ENCODE measurements around the gene ALDH1A2.
"Not testable (repeated sequence)": the region's sequence is repeated elsewhere in the genome, so short reads cannot be mapped to it uniquely, and the experiment has no call there.

ALDH1A2 gene

GRCh38 chr15:58065445-58066041, at the start of gene ALDH1A2:
Gene ALDH1A2, minus strand, starts transcription at chr15:58065711. Its CDS starts 61 bp downstream, at chr15:58065650.
- no peak for DNase-seq

DNA sequence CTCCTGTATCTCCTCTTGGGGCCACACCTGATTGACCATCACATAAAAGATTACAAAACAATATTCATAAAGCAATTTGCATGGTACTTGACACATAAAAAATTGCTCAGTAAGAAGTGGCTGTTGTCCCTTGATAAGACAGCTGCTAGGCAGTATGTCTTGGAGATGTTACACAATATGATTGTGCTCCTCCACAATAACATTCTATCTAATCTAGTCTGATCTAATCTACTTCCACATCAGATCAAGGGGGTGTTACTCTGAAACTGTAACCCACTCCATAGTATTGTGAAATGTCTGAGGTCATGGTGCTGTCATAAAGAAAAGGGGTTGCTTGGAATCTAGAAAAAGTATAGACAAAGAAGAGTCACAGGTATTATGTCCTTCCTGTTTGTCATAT, 49.3 kb upstream of the ALDH1A2 start:
- DNase-seq: no peak

GRCh38 chr15:58114388-58114787, 48.9 kb upstream of the ALDH1A2 start:
- no peak for DNase-seq

GRCh38 chr15:58113358-58113757, 47.8 kb upstream of the ALDH1A2 start:
- DNase-seq: not testable (repeated sequence)

- no peak for DNase-seq
These were observed 46.2 kb upstream of the ALDH1A2 start for GRCh38 chr15:58111718-58112104.

DNA sequence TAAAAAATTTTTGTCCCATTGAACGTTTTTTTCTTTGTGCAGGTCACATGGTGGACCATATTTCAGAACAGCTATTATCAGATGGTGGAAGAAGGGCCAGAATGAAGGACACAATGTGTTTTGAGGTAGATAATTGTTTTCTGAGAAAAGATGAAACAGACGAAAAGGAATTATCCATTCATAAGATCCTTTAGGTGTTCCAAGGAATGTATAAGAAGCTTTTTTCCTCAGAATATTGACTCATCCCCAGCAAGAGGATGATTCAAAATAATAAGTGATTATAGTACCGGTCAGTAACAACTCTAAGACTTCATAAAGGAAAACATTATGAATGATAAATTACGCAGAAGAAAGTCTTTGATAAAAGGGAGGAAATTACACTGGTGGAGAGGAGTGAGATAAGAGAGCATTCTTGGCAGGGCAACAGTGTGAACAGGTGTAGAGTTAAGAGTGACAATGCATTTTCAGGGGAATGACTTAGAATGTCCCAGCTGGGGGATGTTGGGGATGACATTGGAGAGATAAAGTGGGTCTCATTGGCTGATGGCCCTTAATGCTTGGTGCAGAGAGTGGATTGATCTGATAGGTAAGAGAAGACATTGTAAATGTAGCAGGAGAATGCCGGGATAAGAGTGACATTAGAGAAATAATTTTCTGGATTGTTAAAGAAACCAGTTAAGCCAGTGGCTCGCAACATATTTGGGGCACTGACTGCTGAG, 45.6 kb upstream of the ALDH1A2 start:
- no peak for DNase-seq

GRCh38 chr15:58109419-58109818, 43.9 kb upstream of the ALDH1A2 start:
- DNase-seq: no peak

- DNase-seq: no peak
These were observed 42.6 kb upstream of the ALDH1A2 start for GRCh38 chr15:58108117-58108516.

- DNase-seq: no peak
These were observed 38.0 kb upstream of the ALDH1A2 start for GRCh38 chr15:58103482-58103881.

- DNase-seq: no peak
These were observed 31.1 kb upstream of the ALDH1A2 start for GRCh38 chr15:58096529-58097084.

GRCh38 chr15:58095415-58095814, 29.9 kb upstream of the ALDH1A2 start:
- no peak for DNase-seq

- no peak for DNase-seq
These were observed 22.4 kb upstream of the ALDH1A2 start for GRCh38 chr15:58087871-58088270.

- DNase-seq: no peak
These were observed 21.0 kb upstream of the ALDH1A2 start for GRCh38 chr15:58086491-58086890.

DNA sequence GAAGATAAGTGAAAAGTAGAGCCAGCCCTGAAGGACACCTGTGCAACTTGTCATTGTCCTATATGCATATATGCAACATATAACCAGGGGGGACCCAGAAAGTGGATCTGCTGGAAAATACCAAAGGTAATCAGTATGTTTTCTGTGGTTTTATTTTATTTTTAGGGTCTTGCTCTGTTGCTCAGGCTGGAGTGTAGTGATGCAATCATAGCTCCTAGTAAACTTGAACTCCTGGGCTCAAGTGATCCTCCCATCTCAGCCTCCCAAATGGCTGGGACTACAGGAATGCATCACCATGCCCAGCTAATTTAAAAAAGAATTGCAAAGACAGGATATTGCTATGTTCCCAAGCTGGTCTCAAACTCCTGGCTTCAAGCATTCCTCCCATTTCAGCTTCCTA, 18.0 kb upstream of the ALDH1A2 start:
- no peak for DNase-seq

DNA sequence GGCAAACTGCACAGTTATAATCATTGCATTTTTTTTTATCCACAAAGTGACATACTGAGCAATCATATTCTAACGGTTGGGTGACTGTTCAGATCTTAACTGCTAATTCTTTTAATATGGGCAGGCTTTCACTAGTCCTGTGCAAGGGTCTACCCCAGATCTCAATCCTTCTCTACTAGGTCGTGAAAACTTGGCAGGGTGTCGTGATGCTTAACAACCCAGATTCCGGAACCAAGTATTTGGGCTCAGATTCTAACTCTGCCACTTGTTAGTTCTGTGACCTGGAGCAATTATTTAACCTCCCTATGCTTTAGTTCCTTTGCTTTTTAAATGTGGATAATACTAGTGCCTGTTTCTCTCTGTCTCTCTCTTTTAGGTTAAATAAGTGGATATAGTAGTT, 16.4 kb upstream of the ALDH1A2 start:
- no peak for DNase-seq

GRCh38 chr15:58081456-58081855, 15.9 kb upstream of the ALDH1A2 start:
- DNase-seq: no peak

- DNase-seq: not testable (repeated sequence)
These were observed 15.4 kb upstream of the ALDH1A2 start for GRCh38 chr15:58080959-58081358.

DNA sequence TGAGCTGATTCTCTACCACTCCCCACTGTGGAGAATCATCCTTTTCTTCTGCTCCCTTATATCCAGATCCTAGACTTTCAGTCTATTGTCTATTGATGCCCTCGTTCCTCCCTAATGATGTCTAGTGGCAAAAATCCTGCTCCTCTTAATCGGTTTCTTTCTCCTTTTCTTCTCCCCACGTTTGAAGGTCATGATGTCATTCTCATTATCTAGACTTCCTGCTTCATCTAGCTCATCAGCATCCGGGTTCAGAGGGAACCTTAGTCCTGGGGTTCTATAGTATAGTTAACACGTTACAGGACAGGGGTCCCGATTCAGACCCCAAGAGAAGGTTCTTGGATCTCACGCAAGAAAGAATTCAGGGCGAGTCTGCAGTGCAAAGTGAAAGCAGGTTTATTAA, 14.9 kb upstream of the ALDH1A2 start:
- no peak for DNase-seq

- no peak for DNase-seq
These were observed 13.1 kb upstream of the ALDH1A2 start for GRCh38 chr15:58078591-58078990.

DNA sequence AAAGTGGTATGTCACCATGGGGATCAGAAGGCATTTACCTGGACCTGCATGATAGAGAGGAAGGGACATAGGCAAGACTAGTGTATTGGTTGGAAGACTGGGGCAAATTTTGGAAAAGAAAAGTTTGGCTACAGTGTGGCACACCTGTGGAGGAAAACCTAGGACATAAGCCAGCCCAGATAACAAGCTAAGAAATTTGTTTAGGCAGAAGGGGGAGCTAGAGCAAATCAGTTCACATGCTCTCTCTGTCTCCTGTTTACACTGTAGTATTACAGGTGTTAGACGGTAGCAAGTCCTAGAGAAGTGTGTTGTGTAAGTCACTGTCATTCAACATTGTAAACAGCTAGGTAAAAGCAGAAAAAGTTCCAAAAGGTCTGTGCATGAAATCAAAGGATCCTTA, 11.9 kb upstream of the ALDH1A2 start:
- DNase-seq: no peak

GRCh38 chr15:58074452-58074851, 8.9 kb upstream of the ALDH1A2 start:
- DNase-seq: no peak

- no peak for DNase-seq
These were observed 5.4 kb upstream of the ALDH1A2 start for GRCh38 chr15:58070801-58071418.

DNA sequence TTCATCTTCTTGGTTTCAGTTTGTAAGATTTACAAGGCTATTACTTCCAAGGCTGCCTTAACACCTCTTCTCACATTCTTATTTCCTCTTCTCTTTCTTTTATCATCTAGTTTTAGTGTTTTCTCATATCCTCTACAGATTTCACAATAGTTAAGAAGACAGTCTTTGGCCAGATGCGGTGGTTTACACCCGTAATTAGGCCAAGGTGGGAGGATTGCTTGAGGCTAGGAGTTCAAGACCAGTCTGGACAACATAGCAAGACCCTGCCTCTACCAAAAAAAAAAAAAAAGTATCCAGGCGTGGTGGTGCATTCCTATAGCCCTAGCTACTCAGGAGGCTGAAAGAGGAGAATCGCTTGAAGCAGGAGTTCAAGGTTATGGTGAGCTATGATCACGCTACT, 3.5 kb upstream of the ALDH1A2 start:
- DNase-seq: no peak
